Endothelial cell of hepatic sinusoid (primary cell): ENCODE measurements around the gene RABGAP1L.
"Not testable (repeated sequence)": the region's sequence is repeated elsewhere in the genome, so short reads cannot be mapped to it uniquely, and the experiment has no call there.

Source experiments
- in situ Hi-C: cut with HindIII; loops from 2 replicates; pipeline ENCODE4 v1.10.0; 2017; ENCODE audit warnings: low sequenced_read_pairs

Gene RABGAP1L

DNA sequence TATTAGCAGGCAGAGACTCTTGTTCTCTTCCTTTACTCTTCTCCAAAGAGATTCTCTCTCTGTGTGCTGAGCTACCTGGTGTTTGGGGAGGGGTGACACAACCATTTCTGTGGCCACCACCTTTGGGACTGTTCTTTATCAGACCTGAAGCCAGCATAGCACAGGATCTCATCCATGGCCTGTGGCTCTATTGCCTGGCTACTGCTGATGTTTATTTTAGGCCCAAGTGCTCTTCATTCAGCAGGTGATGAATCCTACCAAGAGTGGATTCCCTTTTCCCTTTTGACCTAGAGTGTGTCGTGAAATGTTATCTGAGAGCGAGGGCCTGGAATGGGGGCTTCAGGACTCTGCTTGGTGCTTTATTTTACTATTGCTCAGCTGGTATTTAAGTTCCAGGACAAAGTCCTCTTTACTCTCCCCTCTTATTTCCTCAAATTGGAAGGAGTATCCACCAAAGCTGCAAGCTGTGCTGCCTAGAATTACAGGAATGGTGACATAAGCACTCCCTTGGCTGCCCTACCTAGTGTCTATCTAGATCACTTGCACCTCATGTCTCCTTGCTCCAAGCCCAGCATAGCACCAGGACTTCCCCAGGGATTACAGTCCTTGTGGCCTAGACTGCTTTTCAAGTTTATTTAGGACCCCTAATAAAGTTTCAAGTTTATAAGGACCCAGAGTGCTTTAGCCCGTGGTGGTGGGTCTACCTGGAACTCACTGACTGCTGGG, 193.7 kb downstream of the RABGAP1L start:
- in situ Hi-C loops = no loop called here

DNA sequence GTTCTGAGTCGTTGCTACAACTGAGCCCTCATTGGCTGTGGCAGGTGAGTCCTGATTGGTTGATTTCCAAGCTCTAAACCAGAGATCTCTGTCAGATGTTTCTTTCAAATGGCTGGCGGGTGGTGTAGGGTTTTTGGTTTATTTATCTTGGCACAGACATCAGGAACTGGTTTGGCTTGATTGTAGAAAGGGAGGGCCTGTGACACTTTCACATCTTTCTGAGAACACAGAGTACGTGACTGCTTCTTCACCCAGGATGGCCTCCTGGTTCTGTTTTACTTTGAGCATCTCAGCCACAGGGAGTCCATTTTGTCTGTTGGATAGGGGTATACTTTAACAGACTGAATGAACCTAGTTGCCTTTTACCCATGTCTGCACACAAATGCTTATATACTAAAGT, 199.0 kb downstream of the RABGAP1L start:
- in situ Hi-C loops = no loop called here

DNA sequence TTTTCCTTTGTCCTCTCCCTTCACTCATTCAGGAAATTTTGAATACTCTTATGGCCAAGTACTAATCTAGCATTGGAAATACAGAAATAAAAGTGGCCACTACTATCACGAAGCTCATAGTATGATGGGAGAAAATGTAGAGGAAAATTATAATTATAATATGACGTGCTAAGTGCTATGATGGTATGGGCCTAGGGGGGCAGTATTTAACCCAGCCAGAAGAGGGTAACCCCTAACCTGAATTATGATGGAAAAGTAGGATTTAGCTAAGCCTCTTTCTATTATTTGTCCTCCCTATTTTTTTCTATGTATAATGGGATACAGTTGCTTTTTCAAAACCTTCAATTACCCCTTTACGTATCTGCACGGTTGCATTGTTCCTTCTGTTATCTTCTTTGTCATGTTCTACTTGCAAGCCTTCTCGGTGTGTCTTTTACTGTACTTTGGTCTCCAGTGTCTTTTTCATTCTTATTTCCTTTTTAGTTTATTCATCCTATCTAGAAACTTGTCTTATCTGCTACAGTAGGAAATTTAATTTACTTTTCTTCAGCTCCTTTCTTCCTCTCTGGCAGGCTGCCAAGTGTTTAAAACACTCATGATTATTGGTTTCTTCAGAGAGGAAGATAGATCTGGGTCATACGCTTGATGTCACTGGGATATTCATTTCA, 199.6 kb downstream of the RABGAP1L start:
- in situ Hi-C loops = no loop called here

DNA sequence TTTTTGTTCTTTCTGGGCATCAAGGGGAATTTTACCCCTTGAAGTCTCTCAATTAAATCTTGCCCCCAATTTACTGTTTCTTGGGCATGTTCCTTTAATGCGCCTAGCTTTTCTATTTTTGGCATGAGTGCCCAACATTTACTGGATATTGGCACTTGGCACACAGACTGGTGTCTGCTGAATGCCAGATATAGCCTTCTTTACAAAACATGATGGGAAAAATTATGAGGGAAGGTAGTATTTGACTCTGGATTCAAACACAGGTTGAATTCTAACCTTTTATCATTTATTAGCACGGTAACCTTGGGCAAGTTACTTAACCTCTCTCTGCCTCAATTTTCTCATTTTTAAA, 200.1 kb downstream of the RABGAP1L start:
- in situ Hi-C loops = no loop called here

DNA sequence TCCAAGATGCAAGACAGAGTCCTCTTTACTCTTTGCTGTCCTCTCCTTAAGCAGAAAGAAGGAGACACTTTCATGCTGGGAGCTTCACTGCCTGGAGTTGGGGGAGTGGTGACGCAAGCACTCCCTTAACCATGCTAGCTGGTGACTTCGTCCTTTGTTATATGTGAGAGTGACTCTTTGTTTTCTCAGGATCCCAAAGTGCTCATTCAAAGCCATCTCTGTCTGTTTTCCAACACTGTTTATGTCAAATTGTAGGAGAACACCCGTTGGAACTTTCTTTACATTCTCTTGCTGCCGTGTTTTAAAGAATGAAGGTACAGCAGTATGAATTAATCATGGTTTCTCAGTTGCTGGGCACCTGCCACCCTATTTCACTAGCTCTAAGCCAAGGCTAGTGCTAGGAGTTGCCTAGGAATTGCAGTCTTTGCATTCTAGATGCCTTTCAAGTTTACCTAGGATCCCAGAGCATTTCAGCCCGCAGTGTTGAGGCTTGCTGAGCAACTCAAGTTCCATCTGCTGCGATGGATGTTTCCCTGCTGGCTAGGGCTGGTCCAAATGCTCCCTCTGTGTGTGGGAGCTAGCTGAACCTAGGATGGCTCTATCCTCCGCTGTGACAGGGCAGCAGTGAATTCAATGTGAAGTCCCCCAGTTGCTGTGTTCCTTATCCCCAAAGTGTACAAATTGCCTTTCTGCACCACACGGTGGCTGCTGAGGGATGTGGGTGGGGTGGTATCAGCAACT, 205.8 kb downstream of the RABGAP1L start:
- in situ Hi-C loops = no loop called here

DNA sequence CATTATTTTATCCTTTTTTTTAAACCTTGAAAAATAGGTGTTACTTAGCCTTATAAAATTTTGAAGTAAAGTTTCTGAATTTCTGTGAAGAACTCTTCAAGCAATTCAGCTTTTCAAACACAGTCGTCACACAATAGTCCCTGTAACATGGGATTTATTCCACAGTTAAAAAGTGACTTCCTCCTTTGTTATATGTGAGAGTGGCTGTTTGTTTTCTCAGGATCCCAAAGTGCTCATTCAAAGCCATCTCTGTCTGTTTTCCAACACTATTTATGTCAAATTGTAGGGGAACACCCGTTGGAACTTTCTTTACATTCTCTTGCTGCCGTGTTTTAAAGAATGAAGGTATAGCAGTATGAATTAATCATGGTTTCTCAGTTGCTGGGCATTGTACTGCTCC, 207.6 kb downstream of the RABGAP1L start:
- in situ Hi-C loops = no loop called here

DNA sequence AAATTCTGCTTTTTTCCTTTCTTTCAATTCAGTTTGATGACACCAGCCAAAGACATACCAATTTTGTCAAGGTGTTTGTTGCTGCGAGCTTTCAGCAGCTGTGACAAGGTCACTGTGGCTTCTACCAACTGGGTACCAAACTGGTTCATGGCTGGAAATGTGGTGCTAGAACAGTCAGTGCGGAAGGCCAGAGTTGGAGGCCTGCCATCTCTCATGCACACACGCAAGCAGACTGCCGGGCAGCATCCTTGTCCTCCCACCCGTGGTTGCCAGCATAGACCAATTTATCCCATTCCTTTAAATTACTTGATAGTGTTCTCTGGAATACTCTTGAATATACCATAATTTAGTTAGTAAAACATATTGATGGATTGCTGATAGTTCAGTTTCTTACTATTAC, 208.6 kb downstream of the RABGAP1L start:
- in situ Hi-C loops = no loop called here

DNA sequence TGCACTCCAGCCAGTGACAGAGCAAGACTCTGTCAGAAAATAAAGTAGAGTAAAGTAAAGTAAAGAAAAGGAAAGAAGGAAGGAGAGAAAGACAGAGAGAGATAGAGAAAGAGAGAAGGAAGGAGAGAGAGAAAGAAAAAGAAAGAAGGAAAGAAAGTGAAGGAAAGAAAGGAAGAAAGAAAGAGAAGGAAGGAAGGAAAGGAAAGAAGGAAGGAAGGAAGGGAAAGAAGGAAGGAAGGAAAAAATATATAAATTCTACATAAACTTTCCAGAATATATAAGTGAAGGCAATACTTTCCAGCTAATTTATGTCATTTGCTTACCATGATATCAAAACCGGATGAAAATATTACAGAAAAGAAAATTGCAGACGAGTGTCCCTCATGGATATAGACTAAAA, 216.7 kb downstream of the RABGAP1L start:
- in situ Hi-C loops = no loop called here

DNA sequence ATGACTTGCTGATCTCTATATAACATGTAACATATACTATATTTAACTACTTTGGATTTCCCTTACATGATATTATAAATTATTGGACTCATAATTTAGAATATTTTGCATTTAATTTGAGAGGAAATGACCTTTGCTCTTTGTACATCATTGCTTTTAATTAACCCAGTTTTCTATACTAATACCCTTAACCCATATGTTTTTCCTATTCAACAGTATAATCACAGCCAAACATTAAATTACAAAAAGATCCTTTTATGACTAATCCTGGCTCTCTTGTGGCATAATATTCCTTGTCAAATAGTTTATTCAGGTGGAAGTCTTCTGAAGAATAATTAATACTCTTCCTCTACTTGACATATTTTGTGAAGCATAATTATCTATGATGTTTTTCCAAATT, 232.4 kb downstream of the RABGAP1L start:
- in situ Hi-C loops = no loop called here

DNA sequence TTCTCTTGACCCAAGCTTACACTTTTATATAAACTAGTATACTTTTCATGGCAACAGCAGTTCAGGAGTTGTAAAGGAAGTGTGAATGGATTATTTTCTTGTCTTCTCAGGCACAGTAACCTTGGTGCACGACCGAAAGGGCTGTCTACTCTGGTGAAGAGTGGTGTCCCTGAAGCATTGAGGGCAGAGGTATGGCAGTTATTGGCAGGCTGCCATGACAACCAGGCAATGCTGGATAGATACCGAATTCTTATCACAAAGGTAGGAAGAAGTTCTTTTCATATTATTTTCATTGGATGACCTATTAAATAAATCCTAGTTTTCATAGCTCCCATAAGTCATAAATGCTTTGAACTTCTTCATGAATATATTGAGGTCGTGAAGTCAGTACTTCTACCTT, 234.6 kb downstream of the RABGAP1L start:
- in situ Hi-C loops = no loop called here

DNA sequence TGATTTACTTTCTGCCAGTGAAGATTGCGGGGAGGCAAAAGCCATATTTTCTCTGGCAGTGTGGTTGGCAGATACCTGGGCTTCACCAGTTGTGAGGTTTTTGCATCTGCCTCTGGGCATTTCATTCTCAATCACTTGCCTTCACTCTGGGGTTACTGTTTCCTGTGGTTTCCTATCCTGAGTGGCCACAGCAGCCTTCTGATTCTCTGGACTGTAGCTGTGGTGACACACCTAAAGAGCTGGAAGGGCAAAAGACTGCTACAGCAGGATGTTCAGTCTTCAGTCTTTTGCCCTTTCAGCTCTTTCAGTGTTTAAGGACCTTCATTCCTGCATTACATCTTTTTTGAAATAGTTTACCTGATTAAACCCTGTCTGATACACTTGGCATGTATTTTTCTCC, 237.9 kb downstream of the RABGAP1L start:
- in situ Hi-C loops = no loop called here

DNA sequence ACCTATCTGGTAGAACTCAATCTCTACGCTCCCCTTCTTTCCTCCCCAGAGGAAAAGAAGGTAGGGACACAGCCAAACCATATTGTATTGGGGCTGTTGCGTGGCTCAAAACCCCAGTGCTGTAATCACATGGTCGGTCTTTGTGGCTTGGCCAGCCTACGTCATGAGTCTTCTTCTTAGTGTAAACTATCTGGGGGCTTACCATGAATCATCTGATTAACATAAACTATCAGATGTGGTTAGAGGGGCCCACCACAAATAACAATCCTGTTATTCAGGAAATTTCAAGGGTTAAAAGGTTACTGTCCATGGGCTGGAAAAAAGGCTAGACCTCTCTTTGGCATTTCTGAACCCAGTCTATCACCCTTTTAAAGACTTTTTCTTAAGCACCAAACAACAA, 238.9 kb downstream of the RABGAP1L start:
- in situ Hi-C loops = no loop called here

DNA sequence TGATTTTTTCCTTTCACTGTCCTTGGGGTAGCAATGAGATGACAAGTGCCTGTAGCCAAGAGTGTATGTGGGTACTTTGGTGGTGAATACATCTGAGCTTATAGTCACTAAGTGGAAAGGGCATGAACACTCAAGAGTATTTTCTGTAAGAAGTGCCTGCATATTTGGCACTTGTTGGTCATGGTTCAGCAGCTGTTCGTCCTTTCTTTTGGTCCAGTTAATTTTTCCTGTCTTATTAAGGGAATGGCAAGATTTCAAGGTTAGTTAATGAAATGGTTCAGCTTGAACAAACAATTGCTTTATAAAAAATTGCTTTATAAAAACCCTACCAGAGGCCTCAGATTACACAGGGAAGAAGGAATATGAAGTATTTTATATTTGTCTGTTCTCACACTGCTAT, 239.9 kb downstream of the RABGAP1L start:
- in situ Hi-C loops = no loop called here

DNA sequence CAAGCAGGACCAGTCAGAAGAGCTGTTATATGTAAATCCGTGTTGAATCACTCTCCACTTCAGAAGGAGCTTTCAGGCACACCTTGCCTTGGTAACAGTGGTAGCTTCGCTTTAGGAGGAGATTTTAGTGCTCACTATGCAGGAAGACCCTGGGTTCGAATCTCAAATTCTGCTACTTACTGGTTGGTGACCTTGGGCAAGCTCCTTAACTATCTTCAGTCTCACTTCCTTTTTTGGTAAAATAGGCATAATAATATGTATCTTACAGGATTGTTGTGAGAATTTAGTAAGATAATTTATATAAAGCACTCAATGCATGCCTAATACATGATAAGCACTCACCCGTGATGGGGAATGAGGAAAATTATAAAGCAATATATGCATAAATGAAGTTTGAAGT, 241.8 kb downstream of the RABGAP1L start:
- in situ Hi-C loops = no loop called here

DNA sequence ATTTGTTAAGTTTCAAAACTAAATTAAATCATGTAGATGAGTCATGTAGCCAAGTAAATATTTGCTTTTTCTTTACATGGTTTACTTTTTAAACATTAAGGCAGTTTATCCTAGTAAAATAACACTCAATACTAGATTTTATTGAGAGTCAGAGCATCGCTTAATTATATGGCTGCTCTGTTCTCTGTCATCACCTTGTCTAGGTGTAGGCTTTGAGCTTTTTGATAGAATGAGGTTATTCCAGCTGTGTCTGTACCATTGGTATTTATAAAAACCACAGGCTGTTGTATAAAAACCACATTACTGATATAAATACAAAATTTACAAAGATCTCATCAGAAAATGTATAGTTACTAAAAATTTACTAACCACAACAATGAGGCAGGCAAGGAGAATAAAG, 245.9 kb downstream of the RABGAP1L start:
- in situ Hi-C loops = no loop called here

DNA sequence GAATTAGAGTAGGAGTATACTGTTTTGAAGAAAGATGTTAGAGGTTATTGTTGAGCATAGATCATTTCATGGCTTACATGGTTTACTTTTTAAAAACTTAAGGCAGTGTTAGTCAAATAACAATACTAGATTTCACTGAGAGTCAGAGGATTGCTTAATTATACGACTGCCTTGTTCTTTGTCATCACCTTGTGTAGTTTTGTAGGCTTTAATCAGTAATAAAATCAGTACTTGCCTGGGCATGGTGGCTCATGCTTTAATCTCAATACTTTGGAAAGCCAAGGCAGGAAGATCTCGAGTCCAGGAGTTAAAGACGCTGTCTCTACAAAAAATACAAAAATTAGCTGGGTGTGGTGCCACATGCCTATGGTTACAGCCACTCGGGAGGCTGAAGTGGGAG, 247.1 kb downstream of the RABGAP1L start:
- in situ Hi-C loops = no loop called here

DNA sequence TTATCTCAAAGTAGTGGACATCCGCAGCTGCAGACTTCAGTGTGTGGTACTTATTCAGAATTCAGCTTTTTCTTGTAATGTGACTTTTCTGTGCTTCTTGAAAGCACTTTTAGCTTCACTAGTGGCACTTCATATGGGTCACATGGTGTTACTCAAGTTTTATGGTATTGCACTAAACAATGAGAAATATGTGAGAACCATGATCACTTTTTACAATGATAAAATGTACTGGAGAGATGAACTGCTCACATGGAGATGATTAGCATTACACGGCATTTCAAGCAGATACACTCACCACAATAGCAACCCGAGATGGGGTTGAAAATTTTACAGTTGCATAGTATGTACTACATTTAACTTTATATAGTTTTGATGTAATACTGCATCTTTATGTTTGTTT, 248.3 kb downstream of the RABGAP1L start:
- in situ Hi-C loops = no loop called here

DNA sequence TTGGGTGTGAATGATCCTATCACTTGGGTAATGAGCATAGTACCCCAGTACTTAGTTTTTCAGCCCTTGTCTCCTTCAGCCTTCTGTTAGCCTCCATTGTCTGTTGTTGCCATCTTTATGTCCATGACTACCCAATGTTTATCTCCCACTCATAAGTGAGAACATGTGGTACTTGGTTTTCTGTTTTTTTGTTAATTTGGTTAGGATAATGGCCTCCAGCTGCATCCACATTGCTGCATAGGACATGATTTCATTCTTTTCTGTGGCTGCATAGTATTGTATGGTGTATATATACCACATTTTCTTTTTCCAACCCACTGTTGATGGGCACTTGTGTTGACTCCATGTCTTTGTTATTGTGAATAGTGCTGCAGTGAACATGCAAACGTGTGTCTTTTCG, 248.8 kb downstream of the RABGAP1L start:
- in situ Hi-C loops = no loop called here

DNA sequence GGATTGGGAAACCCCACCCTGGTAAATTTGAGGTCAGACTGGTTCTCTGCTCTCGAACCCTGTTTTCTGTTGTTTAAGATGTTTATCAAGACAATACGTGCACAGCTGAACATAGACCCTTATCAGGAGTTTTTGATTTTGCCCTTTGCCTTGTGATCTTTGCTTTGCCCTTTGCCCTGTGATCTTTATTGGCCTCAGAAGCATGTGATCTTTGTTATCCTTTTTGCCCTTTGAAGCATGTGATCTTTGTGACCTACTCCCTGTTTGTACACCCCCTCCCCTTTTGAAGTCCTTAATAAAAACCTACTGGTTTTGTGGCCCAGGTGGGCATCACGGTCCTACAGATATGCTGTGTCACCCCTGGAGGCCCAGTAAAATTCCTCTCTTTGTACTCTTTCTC, 250.5 kb downstream of the RABGAP1L start:
- in situ Hi-C loops = not testable (repeated sequence)

DNA sequence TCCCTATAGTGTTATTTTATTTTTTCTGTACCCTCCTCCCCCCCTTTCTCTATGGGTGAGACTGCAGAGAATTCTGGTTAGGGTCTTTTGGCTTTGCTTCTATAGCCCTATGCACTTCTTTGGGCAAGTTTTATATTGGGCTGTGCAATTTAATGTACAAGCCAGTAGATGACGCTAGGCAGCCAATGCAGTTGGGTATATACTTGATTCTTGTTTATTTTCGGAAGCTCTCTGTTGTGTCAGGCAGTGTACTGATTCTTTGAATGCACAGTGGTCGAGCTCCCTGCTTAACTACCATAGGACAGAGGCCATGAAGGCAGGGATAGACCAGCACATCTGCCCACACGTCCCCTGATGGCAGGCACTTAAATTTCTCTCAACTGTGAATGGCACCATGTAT, 254.3 kb downstream of the RABGAP1L start:
- in situ Hi-C loops = no loop called here

DNA sequence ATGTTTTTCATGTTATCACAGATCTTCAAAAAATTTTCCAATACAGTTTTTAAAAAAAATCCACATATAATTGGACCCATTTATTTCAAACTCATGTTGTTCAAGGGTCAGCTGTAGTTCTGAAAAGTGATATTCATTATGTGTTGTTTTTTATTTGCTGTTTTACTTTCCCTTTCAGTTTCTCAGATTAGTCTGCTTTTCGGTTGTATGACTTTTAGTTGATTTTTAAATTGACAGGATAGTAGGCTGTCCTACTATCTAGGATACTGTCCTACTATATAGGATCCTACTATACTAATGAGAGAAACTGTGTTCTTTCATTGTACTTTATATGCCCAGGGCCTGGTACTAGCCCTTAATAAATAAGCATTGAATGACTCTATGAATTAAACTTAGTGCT, 254.9 kb downstream of the RABGAP1L start:
- in situ Hi-C loops = no loop called here

DNA sequence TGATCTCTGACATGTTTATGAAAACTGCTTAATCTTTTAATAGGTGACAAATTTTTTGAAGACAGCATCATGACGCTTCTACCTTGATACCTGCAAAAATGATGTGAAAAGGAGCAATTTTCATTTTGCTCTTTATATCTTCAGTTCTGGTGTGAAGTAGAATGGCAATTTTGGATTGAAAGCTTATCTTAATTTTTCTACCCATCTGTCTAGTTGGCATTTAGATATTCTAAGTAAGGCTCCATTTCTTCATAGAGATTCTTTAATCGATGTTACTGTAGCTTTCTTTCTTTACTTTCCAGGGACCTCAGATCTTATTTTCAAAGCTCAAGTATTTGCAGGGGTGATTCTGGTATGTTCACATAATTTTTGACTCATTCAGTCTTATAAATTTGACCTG, 256.2 kb downstream of the RABGAP1L start:
- in situ Hi-C loops = no loop called here
